Measurements from ENCODE around the gene SELENOM.

DNA sequence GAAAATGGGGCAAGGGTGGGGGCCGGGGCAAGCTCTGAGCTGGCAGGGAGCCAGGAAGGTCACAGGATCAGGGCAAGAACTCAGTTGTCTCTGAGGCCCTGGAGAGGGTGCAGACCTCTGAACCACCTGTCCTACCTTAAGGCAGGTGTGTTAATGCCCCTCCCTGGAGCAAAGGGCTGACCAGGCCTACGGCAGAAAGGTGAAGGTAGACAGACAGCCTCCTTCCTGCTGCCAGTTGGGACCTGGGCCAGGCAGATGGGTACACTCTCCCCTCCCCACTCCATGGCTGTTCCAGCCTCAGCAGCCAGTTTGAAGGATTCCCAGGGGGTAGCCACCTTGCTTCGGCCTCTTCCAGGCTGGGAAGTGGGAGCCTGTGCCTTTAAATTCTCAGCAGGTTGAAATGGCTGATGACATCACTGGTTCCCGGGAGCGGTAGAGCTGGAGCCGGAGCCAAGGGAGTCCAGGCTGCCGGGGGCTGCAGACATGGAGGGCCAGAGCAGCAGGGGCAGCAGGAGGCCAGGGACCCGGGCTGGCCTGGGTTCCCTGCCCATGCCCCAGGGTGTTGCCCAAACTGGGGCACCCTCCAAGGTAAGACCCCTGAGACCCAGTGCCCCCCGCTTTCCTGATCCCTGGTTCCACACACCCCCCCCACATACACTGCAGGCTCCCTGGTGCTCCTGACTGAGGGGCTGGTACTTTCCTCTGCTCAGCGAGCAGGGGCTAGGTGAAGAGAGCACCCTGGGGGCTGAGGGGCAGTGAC, 15.3 kb upstream of the SELENOM start, which contains the start of gene INPP5J:
- no peak for TF ChIP-seq EZH2 (IDR thresholded peaks at IDR 0.05; ENCODE audit: insufficient read depth, low read length)
- TF ChIP-seq, protein P1, sequence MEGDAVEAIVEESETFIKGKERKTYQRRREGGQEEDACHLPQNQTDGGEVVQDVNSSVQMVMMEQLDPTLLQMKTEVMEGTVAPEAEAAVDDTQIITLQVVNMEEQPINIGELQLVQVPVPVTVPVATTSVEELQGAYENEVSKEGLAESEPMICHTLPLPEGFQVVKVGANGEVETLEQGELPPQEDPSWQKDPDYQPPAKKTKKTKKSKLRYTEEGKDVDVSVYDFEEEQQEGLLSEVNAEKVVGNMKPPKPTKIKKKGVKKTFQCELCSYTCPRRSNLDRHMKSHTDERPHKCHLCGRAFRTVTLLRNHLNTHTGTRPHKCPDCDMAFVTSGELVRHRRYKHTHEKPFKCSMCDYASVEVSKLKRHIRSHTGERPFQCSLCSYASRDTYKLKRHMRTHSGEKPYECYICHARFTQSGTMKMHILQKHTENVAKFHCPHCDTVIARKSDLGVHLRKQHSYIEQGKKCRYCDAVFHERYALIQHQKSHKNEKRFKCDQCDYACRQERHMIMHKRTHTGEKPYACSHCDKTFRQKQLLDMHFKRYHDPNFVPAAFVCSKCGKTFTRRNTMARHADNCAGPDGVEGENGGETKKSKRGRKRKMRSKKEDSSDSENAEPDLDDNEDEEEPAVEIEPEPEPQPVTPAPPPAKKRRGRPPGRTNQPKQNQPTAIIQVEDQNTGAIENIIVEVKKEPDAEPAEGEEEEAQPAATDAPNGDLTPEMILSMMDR (IDR thresholded peaks at IDR 0.05; ENCODE audit: insufficient read depth, low read depth, low read length) = no peak
